Activated CD8-positive, alpha-beta memory T cell treated with anti-CD3 and anti-CD28 coated beads for 24 hours (primary cell): ENCODE measurements around the gene PCDHGA9.
"Not testable (repeated sequence)": the region's sequence is repeated elsewhere in the genome, so short reads cannot be mapped to it uniquely, and the experiment has no call there.

Experiments used
- DNase-seq: peaks from one replicate; pipeline ENCODE4 v3.0.0-alpha.2; 2020

The PCDHGA9 gene

GRCh38 chr5:141414548-141415274, 12.1 kb downstream of the PCDHGA9 start:
- DNase-seq, result not testable (repeated sequence)

GRCh38 chr5:141415275-141415618, 12.7 kb downstream of the PCDHGA9 start:
- DNase-seq, result not testable (repeated sequence)

- DNase-seq, result not testable (repeated sequence)
These were observed 15.1 kb downstream of the PCDHGA9 start, which contains the start of gene PCDHGB7 for GRCh38 chr5:141417494-141418172. Gene PCDHGB7, plus strand, starts transcription at chr5:141417677. Its CDS starts 183 bp downstream, at chr5:141417860.

GRCh38 chr5:141419074-141419880, 16.7 kb downstream of the PCDHGA9 start:
- DNase-seq, result no peak

- no peak for DNase-seq
These were observed 18.4 kb downstream of the PCDHGA9 start, which contains the start of gene PCDHGA11 for GRCh38 chr5:141420855-141421488. Gene PCDHGA11, plus strand, starts transcription at chr5:141421051. Its CDS starts 177 bp downstream, at chr5:141421228.

- no peak for DNase-seq
These were observed 18.9 kb downstream of the PCDHGA9 start for GRCh38 chr5:141421489-141421855.

- DNase-seq, result no peak
These were observed 20.2 kb downstream of the PCDHGA9 start for GRCh38 chr5:141422742-141423291.

GRCh38 chr5:141427783-141428426, 25.3 kb downstream of the PCDHGA9 start:
- no peak for DNase-seq

GRCh38 chr5:141430332-141431113, 27.9 kb downstream of the PCDHGA9 start, which contains the start of gene PCDHGA12:
Gene PCDHGA12, plus strand, starts transcription at chr5:141430507. Its CDS starts 253 bp downstream, at chr5:141430760.
- no peak for DNase-seq

- no peak for DNase-seq
These were observed 28.7 kb downstream of the PCDHGA9 start for GRCh38 chr5:141431286-141431685.

GRCh38 chr5:141432308-141432707, 29.7 kb downstream of the PCDHGA9 start:
- not testable (repeated sequence) for DNase-seq

- not testable (repeated sequence) for DNase-seq
These were observed 30.1 kb downstream of the PCDHGA9 start for GRCh38 chr5:141432726-141433125.

- DNase-seq, result no peak
These were observed 31.4 kb downstream of the PCDHGA9 start for GRCh38 chr5:141434006-141434405.

GRCh38 chr5:141437221-141437620, 34.6 kb downstream of the PCDHGA9 start:
- DNase-seq, result no peak

GRCh38 chr5:141439411-141440141, 37.0 kb downstream of the PCDHGA9 start:
- no peak for DNase-seq

GRCh38 chr5:141440341-141440740, 37.8 kb downstream of the PCDHGA9 start:
- no peak for DNase-seq

GRCh38 chr5:141441571-141442170, 39.1 kb downstream of the PCDHGA9 start:
- no peak for DNase-seq
